Measurements from ENCODE around the gene BCAS4. TPM values are rescaled to one million over a fixed set of nuclear protein-coding genes. Genes with fewer than 3 reads are reported as not detected.

BCAS4 gene
- polyA plus RNA-seq, 3 donors = 4.4 to 6.3 (median 5.8) TPM

GRCh38 chr20:50820515-50821256, 25.8 kb downstream of the BCAS4 start:
- no peak for DNase-seq (ENCODE audit: low read depth in 3 of 3, low spot score in 2 of 3)

DNA sequence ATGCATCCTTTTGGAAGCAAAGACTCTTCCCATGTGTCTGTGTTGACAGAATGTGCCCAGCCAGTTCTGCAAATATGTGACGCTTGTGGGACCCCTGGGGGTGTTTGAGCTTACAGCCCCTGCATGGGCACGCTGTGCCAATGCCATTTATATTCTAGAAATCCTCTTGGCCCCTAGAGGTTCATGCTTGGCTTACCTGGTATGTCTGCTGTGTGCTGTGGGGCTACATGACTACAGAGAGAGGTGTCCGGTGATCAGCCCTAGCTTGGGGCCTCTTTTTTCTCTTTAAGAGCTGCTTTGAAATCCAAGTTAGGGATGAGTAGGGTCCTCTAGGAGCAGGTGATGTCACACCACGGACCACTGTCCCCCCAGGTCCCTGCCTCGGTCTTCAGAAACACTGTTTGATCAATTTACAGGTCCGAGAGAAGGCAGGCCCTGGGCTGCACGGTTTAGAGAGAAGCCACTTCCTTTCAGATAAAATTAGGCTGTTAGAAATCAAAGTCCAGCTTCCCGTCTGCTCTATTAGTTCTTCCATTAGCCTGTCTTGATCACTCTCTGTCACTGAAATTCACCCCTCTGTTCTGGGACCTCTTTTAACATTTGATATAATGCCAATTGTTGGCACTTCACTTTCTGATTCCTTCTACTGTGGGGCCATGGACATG, 26.5 kb downstream of the BCAS4 start:
- no peak for DNase-seq (ENCODE audit: low read depth in 3 of 3, low spot score in 2 of 3)

DNA sequence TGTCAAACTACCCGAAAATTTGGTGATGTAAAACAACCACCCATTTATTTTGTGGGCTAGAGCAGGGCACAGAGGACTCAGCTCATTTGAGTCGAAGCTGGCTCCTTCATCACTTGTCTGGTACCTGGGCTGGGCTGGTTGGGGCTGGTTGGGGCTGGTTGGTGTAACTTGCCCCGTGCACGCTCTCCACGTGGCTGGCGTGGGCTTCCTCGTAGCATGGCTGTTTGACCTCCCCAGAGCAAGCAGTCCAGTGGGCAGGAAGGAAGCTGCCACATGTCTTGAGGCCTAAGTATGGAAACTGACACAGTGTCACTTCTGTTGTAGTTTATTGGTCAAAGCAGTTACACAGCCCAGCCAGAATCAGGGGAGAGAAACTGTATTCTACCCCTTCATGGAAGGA, 27.1 kb downstream of the BCAS4 start:
- no peak for DNase-seq (ENCODE audit: low read depth in 3 of 3, low spot score in 2 of 3)

DNA sequence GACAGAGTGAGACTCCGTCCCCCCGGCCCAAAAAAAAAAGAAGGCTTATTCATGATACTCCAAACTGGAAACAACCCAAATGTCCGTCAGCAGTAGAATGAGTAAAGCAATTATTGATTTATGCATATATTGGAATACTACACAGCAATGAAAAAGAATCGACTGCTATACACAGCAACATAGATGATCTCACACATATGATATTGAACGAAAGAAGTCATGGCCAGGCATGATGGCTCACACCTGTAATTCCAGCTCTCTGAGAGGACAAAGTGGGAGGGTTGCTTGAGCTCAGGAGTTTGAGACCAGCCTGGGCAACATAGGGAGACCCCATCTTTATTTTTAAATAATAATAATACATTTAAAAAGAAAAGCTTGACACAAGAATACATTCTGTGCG, 28.5 kb downstream of the BCAS4 start:
- DNase-seq (ENCODE audit: low read depth in 3 of 3, low spot score in 2 of 3) = no peak

DNA sequence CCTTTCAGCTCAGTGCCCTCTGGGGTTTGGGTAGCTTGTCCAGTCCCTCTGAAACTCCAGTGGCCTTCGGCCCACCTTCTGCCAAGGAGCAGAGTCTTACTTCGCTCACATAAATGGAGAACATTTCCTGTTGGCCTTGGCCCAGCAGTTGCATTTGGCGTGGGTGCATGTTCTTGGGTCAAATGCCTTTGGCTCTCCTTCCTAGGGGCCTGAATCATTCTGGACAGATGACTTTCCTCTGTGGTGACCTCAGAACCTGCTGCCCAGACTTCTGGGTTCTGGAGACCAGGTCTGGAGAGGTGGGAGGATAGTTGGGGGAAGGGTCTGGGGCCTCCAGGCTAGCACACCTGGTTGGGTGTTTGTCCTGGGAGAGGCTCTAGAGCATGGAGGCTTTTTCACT, 29.3 kb downstream of the BCAS4 start:
- no peak for DNase-seq (ENCODE audit: low read depth in 3 of 3, low spot score in 2 of 3)

DNA sequence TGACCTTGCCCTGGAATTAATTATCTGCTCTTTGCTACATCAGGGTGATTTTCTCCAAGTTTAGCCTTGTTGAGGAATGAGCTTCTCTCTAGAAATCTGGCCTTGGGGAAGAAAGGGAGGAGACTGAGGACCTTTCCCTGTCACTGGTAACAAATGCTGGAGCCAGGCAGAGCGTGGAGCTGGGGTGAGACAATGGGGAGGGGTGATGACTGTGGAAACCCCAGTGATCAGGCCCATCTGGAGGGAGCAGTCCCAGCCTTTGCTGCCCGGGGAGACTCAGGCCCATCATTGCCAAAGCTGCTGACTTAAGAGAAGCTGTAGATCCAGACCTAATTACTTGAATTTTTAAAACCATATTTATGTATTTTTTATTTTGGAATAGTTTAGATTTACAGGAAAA, 31.3 kb downstream of the BCAS4 start:
- no peak for DNase-seq (ENCODE audit: low read depth in 3 of 3, low spot score in 2 of 3)

DNA sequence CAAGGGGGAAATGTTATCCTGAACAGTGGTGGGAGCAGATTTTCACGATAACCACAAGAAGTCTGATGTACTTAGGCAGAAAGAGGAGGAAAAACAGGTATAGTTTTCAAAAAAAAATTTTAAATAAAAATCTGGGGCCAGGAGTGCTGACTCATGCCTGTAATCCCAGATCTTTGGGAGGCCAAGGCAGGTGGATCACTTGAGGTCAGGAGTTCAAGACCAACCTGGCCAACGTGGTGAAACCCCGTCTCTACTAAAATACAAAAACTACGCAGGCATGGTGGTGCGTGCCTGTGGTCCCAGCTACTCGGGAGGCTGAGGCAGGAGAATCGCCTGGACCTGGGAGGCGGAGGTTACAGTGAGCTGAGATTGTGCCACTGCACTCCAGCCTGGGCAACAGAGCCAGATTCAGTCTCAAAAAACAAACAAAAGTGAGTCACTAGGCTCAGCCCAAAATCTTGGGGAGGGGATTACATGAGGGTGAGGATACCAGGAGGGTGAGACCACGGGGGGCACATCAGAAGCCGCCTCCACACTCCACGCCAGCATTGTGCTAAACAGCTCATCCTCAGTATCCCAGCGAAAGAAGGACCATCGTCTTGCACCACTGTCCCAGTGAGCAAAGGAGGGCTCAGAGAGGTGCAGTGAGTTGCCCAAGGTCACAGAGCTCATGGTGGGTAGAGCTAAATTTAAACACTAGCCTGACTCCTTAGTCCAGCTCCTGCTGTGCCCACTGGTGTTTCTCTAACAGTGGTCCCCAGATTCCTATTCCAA, 33.7 kb downstream of the BCAS4 start:
- DNase-seq (ENCODE audit: low read depth in 3 of 3, low spot score in 2 of 3) = no peak

- DNase-seq (ENCODE audit: low read depth in 3 of 3, low spot score in 2 of 3) = no peak
Measured at GRCh38 chr20:50831622-50832021, 36.8 kb downstream of the BCAS4 start.

GRCh38 chr20:50834599-50835005, 39.7 kb downstream of the BCAS4 start:
- no peak for DNase-seq (ENCODE audit: low read depth in 3 of 3, low spot score in 2 of 3)

DNA sequence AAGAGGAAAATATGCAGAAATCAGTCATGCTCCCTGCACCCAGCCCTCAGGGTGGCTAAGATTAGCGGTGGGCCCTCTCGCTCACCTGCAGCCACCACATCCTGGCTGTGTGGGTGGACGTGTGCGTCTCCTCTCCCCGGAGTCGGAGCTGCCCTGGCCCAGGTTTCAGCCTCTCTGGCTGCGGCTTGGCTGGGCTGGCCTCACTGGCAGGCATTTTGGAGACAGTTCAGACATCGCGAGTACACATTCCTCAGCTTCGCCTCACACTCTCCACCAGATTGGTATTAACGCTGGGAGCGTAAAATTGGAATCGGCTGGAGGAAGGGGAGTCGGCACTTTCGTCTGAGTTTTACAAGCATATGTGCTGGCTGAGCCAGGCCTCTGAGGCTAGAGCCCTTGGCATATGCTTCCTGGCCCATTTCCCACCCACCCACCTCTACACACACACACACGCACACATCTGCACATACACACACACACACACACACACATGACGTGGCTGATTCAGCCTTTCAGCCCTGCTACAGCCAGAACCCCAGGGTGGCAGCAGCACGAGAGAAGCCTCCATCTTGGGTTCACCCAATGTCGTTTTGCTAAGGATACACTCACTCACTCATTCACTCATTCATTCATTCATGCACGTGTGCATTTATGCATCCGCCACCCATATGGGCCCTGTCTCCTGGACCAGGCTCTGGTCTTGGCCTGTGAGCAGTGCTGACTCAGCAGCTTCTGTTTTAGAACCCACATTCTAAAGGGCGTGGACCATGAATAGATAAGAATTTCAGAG, 42.9 kb downstream of the BCAS4 start:
- no peak for DNase-seq (ENCODE audit: low read depth in 3 of 3, low spot score in 2 of 3)

- DNase-seq (ENCODE audit: low read depth in 3 of 3, low spot score in 2 of 3) = no peak
Measured at GRCh38 chr20:50838322-50838625, 43.4 kb downstream of the BCAS4 start.

DNA sequence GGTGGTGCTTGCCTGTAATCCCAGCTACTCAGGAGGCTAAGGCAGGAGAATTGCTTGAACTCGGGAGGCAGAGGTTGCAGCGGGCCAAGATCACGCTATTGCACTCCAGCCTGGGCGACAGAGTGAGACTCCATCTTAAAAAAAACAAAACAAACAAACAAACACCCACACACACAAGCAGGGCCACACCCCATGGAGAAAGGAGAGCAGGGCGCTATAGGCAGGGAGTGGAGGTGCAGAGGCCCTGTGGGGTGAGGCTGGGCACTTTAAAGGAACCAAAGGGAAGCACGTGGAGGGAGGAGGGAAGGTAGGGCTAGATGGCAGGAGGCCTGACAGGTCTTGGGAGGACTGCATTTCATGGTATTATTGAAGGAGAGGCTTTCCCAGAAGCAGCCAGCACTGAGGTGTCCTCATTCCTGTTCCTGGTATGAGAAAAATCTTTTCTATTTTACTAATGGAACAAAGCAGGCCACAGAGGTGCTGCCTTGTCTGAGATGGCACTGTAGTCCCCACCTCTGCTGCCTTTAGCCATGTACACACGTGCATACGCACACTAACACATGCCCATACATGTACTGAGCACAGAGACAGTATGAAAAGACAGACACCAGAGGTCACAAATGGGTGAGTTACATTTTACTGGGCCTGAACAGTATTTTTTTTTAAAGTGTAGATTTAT, 44.0 kb downstream of the BCAS4 start:
- DNase-seq (ENCODE audit: low read depth in 3 of 3, low spot score in 2 of 3) = no peak

DNA sequence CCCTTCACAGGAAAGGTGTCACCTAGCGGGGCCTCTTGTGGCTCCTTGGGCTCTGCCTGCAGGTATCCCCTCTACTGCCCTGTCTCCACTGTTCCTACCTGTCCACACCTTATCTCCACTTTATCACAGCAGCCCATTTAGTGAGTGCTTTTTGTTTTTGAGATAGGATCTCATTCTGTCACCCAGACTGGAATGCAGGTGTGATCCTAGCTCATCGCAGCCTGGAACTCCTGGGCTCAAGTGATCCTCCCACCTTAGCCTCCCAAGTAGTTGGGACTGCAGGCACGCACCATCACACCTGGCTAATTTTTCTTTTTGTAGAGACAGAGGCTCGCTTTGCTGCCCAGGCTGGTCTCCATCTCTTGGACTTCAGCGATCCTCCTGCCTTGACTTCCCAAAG, 48.0 kb downstream of the BCAS4 start:
- DNase-seq (ENCODE audit: low read depth in 3 of 3, low spot score in 2 of 3) = no peak

- no peak for DNase-seq (ENCODE audit: low read depth in 3 of 3, low spot score in 2 of 3)
Measured at GRCh38 chr20:50843331-50844276, 48.7 kb downstream of the BCAS4 start.

DNA sequence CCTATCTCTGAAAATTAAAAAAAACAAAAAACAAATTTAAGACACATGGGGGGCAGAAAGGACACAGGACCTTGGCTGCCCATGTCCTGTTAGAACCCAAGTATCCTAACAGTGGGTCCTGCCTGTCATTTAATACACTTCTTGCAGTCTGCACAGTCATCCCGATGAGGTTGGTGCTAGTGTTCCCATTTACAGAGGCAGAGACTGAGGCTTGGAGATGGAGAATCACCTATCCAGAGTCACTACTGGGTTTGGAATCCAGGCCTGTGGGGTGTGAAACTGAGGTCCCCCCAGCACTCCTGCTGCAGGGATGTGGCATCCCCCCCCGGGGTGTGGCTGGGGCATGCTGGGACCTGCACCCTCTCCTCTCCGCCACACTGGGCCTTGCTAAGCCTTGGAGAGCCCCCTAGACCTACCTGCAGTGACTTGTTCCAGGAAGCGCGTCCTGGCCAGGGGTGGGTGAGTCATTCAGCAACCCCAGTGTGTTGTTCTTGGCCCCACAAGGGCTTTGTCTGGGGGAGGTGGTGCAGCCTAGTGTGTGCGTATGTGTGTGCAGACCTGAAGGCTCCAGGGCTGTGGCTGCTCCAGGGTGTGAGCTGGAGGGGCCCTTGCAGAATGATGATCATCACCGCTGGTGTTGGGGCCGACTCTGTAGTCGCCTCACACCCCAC, 49.7 kb downstream of the BCAS4 start:
- DNase-seq (ENCODE audit: low read depth in 3 of 3, low spot score in 2 of 3) = no peak

DNA sequence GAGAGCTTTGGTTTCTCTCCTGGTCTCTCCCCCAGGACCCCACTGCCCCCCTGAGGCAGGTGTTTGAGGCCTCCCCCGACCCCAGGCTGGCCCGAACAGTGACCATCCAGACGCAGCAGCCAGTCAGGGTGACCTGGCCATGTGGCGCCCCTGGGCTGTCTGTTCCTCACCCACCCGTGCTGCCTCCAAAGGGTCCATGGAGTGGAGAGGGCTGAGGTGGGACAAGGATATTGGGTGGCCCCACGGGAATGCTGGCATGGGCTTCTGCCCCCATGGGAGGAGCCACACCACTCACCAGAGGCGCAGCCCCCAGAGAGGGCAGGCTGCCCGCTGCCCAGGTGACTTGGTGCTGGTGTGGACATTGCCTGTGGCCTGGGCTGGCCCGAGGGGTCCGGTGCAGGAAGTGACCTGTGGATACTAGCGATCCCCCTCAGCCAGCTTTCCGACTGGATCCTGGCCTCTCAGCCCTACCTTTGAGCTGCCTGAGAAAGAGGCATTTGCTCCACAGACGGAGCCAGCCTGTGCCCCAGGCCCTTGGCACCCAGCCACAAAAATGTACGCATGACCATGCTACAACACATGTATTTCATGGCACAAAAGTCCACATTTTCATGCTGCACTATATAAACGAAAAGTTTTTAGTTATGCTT, 50.8 kb downstream of the BCAS4 start:
- DNase-seq (ENCODE audit: low read depth in 3 of 3, low spot score in 2 of 3) = no peak

DNA sequence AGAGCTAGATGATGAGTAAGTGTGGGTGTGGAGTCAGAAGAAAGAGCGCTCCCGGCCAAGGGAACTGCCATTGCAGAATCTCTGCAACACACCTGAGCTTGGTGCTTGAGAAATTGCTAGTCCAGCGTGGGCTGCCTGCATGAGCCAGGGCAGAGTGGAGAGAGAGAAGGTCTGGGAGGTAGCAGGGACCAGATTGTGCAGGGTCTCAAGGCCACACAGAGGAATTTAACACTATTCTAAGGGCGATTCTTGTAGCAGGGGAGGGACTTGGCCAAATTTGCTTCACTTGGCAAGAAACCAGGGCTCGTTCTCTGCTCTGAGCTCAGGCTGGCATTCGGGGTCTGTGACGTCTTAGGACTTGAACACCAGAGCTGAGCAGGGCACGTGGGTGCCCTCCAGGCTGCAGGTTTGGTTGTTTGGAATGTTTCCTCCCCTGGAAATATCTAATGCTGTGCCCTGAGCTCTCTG, 53.5 kb downstream of the BCAS4 start:
- DNase-seq (ENCODE audit: low read depth in 3 of 3, low spot score in 2 of 3) = no peak

Measured in right renal cortex interstitium (tissue), 3 donors.